Measurements from ENCODE around the gene ARHGEF16. TPM values are rescaled to one million over a fixed set of nuclear protein-coding genes. Genes with fewer than 3 reads are reported as not detected.

The ARHGEF16 gene
- total RNA-seq, 1 donor from 2014 or later = 1.6 TPM

GRCh38 chr1:3515272-3515671 lies 60.8 kb downstream of the ARHGEF16 start:
- no peak for DNase-seq (ENCODE audit: low spot score)

GRCh38 chr1:3515774-3516480 lies 61.5 kb downstream of the ARHGEF16 start:
- DNase-seq (ENCODE audit: low spot score) = no peak

- no peak for DNase-seq (ENCODE audit: low spot score)
These were observed 62.0 kb downstream of the ARHGEF16 start for GRCh38 chr1:3516481-3516869.

- DNase-seq (ENCODE audit: low spot score) = no peak
These were observed 62.6 kb downstream of the ARHGEF16 start for GRCh38 chr1:3516911-3517675.

- no peak for DNase-seq (ENCODE audit: low spot score)
These were observed 63.8 kb downstream of the ARHGEF16 start for GRCh38 chr1:3518256-3518655.

GRCh38 chr1:3518756-3519155 lies 64.3 kb downstream of the ARHGEF16 start:
- DNase-seq (ENCODE audit: low spot score) = no peak

GRCh38 chr1:3519301-3519885 lies 64.9 kb downstream of the ARHGEF16 start:
- no peak for DNase-seq (ENCODE audit: low spot score)

GRCh38 chr1:3520419-3521378 lies 66.2 kb downstream of the ARHGEF16 start:
- DNase-seq (ENCODE audit: low spot score) = no peak

GRCh38 chr1:3521426-3521825 lies 67.0 kb downstream of the ARHGEF16 start:
- no peak for DNase-seq (ENCODE audit: low spot score)

- DNase-seq (ENCODE audit: low spot score) = no peak
These were observed 67.6 kb downstream of the ARHGEF16 start for GRCh38 chr1:3522112-3522511.

- DNase-seq (ENCODE audit: low spot score) = no peak
These were observed 68.2 kb downstream of the ARHGEF16 start for GRCh38 chr1:3522564-3523265.

- no peak for DNase-seq (ENCODE audit: low spot score)
These were observed 69.5 kb downstream of the ARHGEF16 start for GRCh38 chr1:3523980-3524379.

- DNase-seq (ENCODE audit: low spot score) = no peak
These were observed 70.2 kb downstream of the ARHGEF16 start for GRCh38 chr1:3524556-3525203.

- no peak for DNase-seq (ENCODE audit: low spot score)
These were observed 71.4 kb downstream of the ARHGEF16 start for GRCh38 chr1:3525551-3526482.

- no peak for DNase-seq (ENCODE audit: low spot score)
These were observed 73.3 kb downstream of the ARHGEF16 start for GRCh38 chr1:3527774-3528173.

- DNase-seq (ENCODE audit: low spot score) = no peak
These were observed 74.7 kb downstream of the ARHGEF16 start for GRCh38 chr1:3529099-3529729.

- DNase-seq (ENCODE audit: low spot score) = no peak
These were observed 75.8 kb downstream of the ARHGEF16 start for GRCh38 chr1:3530086-3530925.
